Small intestine (tissue), 7 donors: ENCODE results near the gene NRCAM. TPM values are rescaled to one million over a fixed set of nuclear protein-coding genes. Genes with fewer than 3 reads are reported as not detected.
A peak's percentile ranks its signal among the peaks of the same experiment; 100 is the strongest.

Source experiments
- DNase-seq, 2 donors: peaks; one replicate each; pipeline versions ENCODE4 v3.0.0 to v3.0.0-alpha.2; 2013
- FAIRE-seq: peaks from 2 replicates; lab custom pipeline; 2012; peaks lifted over from hg19 to GRCh38; lab: Jason Lieb, UNC
- H3K27ac ChIP-seq, 3 donors: one replicate each; pipeline ENCODE4 v1.5.1; 2013; ENCODE audit warnings: low read length in 2 of 3, mild to moderate bottlenecking in 2 of 3, control low read depth in 1 of 3, inconsistent platforms in 1 of 3, low read depth in 1 of 3, moderate library complexity in 1 of 3
- H3K27me3 ChIP-seq, 3 donors: one replicate each; pipeline ENCODE4 v1.6.1; 2013; ENCODE audit warnings: low read length in 3 of 3, inconsistent platforms in 1 of 3; ENCODE audit not compliant: control insufficient read depth in 3 of 3, insufficient read depth in 3 of 3
- H3K36me3 ChIP-seq, 3 donors: one replicate each; pipeline ENCODE4 v1.6.1; 2013; ENCODE audit warnings: low read length in 3 of 3, inconsistent platforms in 1 of 3, low read depth in 1 of 3, mild to moderate bottlenecking in 1 of 3, moderate library complexity in 1 of 3; ENCODE audit not compliant: control insufficient read depth in 3 of 3, insufficient read depth in 2 of 3
- H3K4me1 ChIP-seq, 3 donors: one replicate each; pipeline ENCODE4 v1.6.1; 2013; ENCODE audit warnings: low read length in 2 of 3, inconsistent platforms in 1 of 3, low read depth in 1 of 3, mild to moderate bottlenecking in 1 of 3, moderate library complexity in 1 of 3; ENCODE audit not compliant: control insufficient read depth in 3 of 3, insufficient read depth in 2 of 3
- H3K4me3 ChIP-seq, 3 donors: one replicate each; pipeline ENCODE4 v1.5.1; 2013; ENCODE audit warnings: low read length in 3 of 3, control low read depth in 1 of 3, inconsistent platforms in 1 of 3, low read depth in 1 of 3, mild to moderate bottlenecking in 1 of 3, moderate library complexity in 1 of 3
- H3K9me3 ChIP-seq, 2 donors: one replicate each; pipeline ENCODE4 v1.6.1; 2013; ENCODE audit warnings: low read depth in 1 of 2, low read length in 1 of 2; ENCODE audit not compliant: control insufficient read depth in 2 of 2, insufficient read depth in 1 of 2
- WGBS, 3 donors: extraction: QIAGEN DNeasy Blood & Tissue Kit; methylation state at CpG; one replicate each; pipeline ENCODE4 v1.1.7; 2013; 5-methylcytosine and 5-hydroxymethylcytosine counted together
- polyA plus RNA-seq, 4 donors: library from polyadenylated mRNA; stranded (reverse) in 3 of 4; unstranded in 1 of 4; fragments of 200-250 nt in 3 of 4; fragments of 120-200 nt in 1 of 4; gene quantifications; one replicate each; pipeline versions ENCODE4 v1.2.1 to v1.2.3, GENCODE V29; 2013
- donor health status: healthy with polysubstance abuse.
- donor health status: control.
- donor health status: control.
- donor health status: Bipolar disorder and iron deficiency.
- donor health status: healthy.

The NRCAM gene
- polyA plus RNA-seq, 4 donors = 0.27 to 6.8 (median 1.4) TPM

DNA sequence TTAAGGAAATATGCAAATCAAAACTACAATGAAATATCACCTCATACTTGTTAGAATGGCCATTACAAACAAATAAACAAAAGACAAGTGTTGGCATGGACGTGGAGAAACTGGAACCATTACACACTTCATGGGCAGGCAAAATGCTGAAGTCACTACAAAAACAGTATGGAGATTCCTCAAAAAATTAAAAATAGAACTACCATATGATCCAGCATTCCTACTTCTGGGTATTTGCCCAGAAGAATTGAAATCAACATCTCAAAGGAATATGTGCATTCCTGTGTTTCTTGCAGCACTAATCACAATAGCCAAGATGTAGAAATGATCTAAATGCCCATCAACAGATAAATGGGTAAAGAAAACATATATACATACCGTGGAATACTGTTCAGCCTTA, 83.6 kb downstream of the NRCAM start:
- no peaks in the 10 kb centered on the region for H3K4me1 ChIP-seq
- no peaks in the 10 kb centered on the region for H3K36me3 ChIP-seq
- no peaks in the 10 kb centered on the region for H3K9me3 ChIP-seq
- H3K27ac ChIP-seq = no peak overlapping the region
- H3K27me3 ChIP-seq = no peaks in the 10 kb centered on the region
- FAIRE-seq (no peak), DNase-seq (no peak)
- WGBS, 3 donors = 69 to 84% (median 82%) methylated on average over 2 of the region's 2 CpGs
- H3K4me3 ChIP-seq = no peak overlapping the region

DNA sequence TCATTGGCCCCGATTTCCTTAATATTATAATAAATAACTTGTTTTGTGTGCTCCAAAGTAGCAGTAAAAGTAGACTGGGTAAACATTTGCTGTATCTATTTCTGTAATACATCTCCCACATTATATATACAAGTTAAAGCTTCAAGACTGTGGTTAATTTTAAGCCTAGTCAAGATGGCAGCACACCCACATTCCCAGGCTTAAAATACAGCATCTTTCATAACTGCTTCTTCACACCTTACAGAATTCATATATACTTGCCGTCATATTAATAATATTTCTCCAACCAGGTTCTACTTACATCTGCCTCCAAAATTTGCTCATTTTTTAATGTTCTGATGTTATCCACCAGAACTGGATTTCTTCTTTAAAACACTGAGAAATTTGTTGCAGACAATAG, 85.6 kb downstream of the NRCAM start:
- Histone ChIP-seq H3K36me3 (no peaks in the 10 kb centered on the region), H3K4me3 (no peak overlapping the region), H3K27me3 (no peaks in the 10 kb centered on the region), H3K27ac (no peak overlapping the region), H3K4me1 (no peaks in the 10 kb centered on the region), H3K9me3 (no peaks in the 10 kb centered on the region)
- no peak for DNase-seq
- no peak for FAIRE-seq
- WGBS, 3 donors = 66 to 69% (median 68%) methylated on average over 2 of the region's 2 CpGs

DNA sequence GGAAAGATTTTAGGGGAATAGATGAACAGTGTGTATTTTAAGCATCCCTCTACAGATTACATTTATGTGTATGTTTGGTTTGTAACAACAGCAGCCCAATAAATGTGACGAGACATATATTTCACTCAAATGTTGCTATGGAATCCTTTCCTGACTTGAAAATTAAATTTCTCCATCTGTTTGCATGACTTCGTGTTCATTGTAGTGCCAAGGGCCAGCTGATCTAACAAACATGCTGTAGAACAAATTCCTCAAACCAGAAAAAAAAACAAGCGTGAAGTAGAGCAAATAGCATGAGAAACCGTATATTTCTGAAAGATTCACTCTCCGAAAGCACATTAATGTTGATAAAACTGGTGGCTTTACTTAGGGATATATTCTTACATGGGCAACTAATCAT, 87.8 kb downstream of the NRCAM start:
- no peaks in the 10 kb centered on the region for H3K9me3 ChIP-seq
- FAIRE-seq (no peak), DNase-seq (no peak)
- H3K27me3 ChIP-seq = no peaks in the 10 kb centered on the region
- 72 to 85% (median 84%) methylated on average over 5 of the region's 5 CpGs for WGBS, 3 donors
- no peaks in the 10 kb centered on the region for H3K4me1 ChIP-seq
- H3K36me3 ChIP-seq = no peaks in the 10 kb centered on the region
- no peak overlapping the region for H3K4me3 ChIP-seq
- no peak overlapping the region for H3K27ac ChIP-seq

DNA sequence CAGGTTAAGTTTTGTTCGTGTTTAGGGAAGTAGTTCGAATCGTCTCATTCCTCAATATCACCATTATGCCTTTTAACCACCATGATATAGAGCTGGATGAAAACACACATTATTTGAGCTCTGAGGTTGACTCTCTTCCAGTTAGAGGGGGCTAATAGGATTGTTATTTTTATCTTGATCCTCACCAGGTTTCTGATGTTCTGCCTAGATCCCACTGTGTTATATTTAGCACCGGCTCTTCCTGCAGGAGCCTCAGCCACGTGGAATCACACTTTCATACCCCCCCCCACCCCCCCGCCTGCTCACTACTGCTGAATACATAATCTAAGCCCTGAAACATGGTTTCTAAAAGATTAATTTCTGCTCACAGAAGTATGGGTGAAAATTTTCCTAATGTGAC, 88.3 kb downstream of the NRCAM start:
- no peaks in the 10 kb centered on the region for H3K27me3 ChIP-seq
- H3K4me3 ChIP-seq = no peak overlapping the region
- no peak overlapping the region for H3K27ac ChIP-seq
- H3K9me3 ChIP-seq = peaks cover 0 to 4% of the 10 kb centered on the region in 2 donors
- no peaks in the 10 kb centered on the region for H3K4me1 ChIP-seq
- H3K36me3 ChIP-seq = no peaks in the 10 kb centered on the region
- DNase-seq (no peak), FAIRE-seq (no peak)
- 65 to 88% (median 72%) methylated on average over 6 of the region's 6 CpGs for WGBS, 3 donors

DNA sequence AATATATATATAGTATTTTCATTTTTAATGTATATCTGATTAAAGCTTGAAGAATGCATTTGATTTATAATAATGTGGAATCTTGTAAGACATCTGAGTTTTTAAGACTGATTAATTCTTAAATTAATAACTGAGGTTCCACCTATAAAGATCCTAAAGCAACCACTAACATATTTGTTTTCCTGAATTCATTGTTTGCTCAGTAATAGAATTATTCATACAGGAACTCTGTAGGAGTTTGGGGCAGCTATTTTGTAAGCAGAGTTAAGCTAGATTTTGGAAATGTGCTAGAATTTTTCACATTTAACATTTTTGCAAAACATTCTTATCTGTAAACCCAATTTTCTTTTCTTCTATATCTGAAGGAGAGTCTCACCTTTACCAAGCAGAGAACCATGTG, 88.9 kb downstream of the NRCAM start:
- Histone ChIP-seq H3K4me1 (no peaks in the 10 kb centered on the region), H3K9me3 (peaks cover 0 to 4% of the 10 kb centered on the region in 2 donors), H3K27ac (no peak overlapping the region), H3K4me3 (no peak overlapping the region), H3K27me3 (no peaks in the 10 kb centered on the region), H3K36me3 (no peaks in the 10 kb centered on the region)
- DNase-seq = no peak
- FAIRE-seq = no peak

DNA sequence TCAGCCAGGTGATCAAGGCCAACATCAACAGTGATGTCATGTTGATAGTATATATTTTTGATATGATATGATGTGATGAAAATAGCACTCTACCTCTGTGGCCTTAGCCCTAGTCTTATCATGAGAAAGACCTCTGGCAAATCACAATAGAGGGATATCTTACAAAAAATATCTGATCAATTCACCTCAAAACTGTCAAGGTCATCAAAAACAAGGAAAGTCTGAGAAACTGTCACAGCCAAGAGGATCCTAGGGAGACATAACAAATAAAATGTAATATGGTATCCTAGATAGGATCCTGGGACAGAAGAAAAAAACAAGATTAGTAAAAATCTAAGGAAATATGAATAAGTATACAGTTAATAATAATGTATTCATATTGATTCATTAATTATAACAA, 92.6 kb downstream of the NRCAM start:
- peaks cover 0 to 4% of the 10 kb centered on the region in 2 donors for H3K9me3 ChIP-seq
- H3K4me1 ChIP-seq = peaks cover 0 to 8% (median 0%) of the 10 kb centered on the region in 3 donors
- no peak overlapping the region for H3K4me3 ChIP-seq
- H3K27ac ChIP-seq = no peak overlapping the region
- no peaks in the 10 kb centered on the region for H3K36me3 ChIP-seq
- FAIRE-seq (no peak), DNase-seq (no peak)
- H3K27me3 ChIP-seq = no peaks in the 10 kb centered on the region

DNA sequence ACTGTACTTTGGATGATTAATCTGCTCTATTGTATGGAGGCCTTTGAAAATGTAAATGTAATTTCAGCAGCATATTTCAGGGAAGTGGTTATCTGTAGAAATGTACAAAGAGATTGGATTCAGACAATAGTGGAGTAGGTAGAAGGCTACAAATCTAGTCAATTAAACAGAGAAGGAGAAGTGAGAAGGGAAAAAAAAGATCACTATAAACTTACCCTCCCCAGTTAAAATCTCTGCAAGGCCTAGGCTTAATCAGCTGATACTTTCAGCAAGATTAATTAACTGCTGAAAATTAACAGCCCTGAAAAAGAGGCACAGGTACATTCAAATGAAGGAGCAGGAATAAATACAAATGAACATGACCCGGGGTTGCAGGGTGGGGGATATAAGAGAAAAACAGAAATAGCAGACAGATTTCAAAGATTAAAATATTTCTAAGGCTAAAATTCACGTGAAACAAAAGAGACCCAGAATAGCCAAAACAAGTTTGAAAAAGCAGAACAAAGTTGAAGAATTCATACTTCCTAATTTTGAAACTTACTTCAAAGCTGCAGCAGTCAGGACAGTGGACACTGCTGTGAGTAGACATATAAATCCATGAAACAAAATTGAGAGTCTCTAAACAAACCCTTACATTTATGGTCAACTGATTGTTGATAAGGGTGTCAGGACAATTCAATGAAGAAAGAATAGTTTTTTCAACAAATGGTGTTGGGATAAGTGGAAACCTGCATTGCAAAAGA, 96.0 kb downstream of the NRCAM start:
- Histone ChIP-seq H3K4me3 (no peak overlapping the region), H3K27ac (no peak overlapping the region), H3K36me3 (no peaks in the 10 kb centered on the region), H3K27me3 (no peaks in the 10 kb centered on the region), H3K4me1 (peaks cover 0 to 16% (median 0%) of the 10 kb centered on the region in 3 donors), H3K9me3 (peaks cover 0 to 4% of the 10 kb centered on the region in 2 donors)
- 55 to 72% (median 69%) methylated on average over 2 of the region's 2 CpGs for WGBS, 3 donors
- DNase-seq = no peak
- no peak for FAIRE-seq

DNA sequence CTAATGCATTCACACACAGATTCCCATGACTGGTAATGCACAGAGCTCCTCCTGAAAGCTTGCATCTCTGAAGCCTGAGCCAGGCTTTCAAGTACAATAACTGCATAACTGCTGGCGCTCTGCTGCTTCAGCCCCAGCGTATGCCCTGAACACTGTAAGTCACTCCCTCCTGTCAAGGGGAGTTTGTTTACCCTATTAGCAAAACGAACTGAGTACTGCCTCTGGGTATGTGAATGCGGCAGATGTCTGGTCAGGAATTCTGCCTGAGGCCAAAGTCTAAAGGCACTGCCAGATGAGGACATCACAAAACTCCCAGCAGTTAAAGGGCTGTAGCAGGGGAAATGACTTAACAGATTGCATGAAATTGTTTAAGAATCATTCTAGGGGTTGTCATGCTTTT, 97.7 kb downstream of the NRCAM start:
- Histone ChIP-seq H3K4me3 (no peak overlapping the region), H3K27ac (no peak overlapping the region), H3K9me3 (peaks cover 0 to 4% of the 10 kb centered on the region in 2 donors), H3K4me1 (peaks cover 0 to 16% (median 0%) of the 10 kb centered on the region in 3 donors), H3K36me3 (no peaks in the 10 kb centered on the region), H3K27me3 (no peaks in the 10 kb centered on the region)
- FAIRE-seq = no peak
- WGBS, 3 donors = 11 to 33% (median 14%) methylated on average over 4 of the region's 4 CpGs
- DNase-seq = peak; percentile 62 to 90

DNA sequence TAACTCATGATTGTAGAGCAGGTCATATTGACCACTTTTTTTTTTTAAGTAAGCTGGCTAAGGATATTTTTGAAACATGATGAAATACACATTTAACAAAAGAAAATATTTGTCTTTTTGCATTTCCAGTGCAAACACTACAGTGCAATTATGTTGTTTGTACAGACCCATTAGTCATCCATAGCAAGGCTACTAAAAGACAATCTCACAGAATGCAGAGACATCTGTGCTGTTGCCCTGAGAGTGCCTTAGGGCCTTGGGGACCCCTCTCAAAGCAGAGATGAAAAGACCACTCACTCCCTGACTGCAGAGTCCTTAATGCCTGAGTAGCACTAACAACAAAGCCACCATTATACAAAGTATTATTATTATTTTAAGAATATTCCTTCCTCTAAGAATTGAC, 104.5 kb downstream of the NRCAM start:
- Histone ChIP-seq H3K27me3 (no peaks in the 10 kb centered on the region), H3K9me3 (no peaks in the 10 kb centered on the region), H3K4me1 (no peaks in the 10 kb centered on the region), H3K4me3 (no peak overlapping the region), H3K36me3 (no peaks in the 10 kb centered on the region), H3K27ac (no peak overlapping the region)
- DNase-seq (no peak), FAIRE-seq (no peak)
